Endothelial cell of umbilical vein (primary cell): Measurements from ENCODE around the gene AGPAT1. TPM values are rescaled to one million over a fixed set of nuclear protein-coding genes. Genes with fewer than 3 reads are reported as not detected.

ENCODE experiments used
- BruUV-seq: library from RNA; stranded (reverse); fragments of 400-500 nt; replicated peaks from 2 replicates; lab custom pipeline; 2021; lab: Mats Ljungman, UMichigan
- CTCF ChIA-PET: fragments of 300-600, 350-600 bp; sonication (Branson Sonifier 250); formaldehyde crosslinking; loops from one replicate; lab custom pipeline; 2021; ENCODE audit warnings: antibody characterized with exemption, inconsistent platforms; lab: Charles Lee
- POLR2A ChIA-PET: fragments of 300-600, 350-600 bp; sonication (Branson Sonifier 250); formaldehyde crosslinking; loops from one replicate; lab custom pipeline; 2021; ENCODE audit warnings: antibody characterized with exemption, inconsistent platforms; lab: Charles Lee
- DNase-seq: peaks from one replicate; pipeline ENCODE4 v3.0.0-alpha.2; 2011; ENCODE audit warnings: low read depth, low spot score
- FAIRE-seq: peaks from 2 replicates; lab custom pipeline; 2011; peaks lifted over from hg19 to GRCh38; lab: Jason Lieb, UNC
- H2AFZ ChIP-seq: 2 replicates; pipeline ENCODE4 v1.6.0; 2012; ENCODE audit warnings: low read depth, low read length, control low read depth, inconsistent platforms
- H3K27ac ChIP-seq: 2 replicates; pipeline ENCODE4 v1.5.1; 2011; ENCODE audit warnings: low read depth, mild to moderate bottlenecking, control low read depth, low read length, moderate library complexity; ENCODE audit not compliant: insufficient read depth
- H3K27me3 ChIP-seq, 2 experiments: 2 replicates each; pipeline versions ENCODE4 v1.6.0 to v1.6.1; 2011; ENCODE audit warnings: low read length in 2 of 2, mixed read lengths in 1 of 2; ENCODE audit not compliant: control insufficient read depth in 2 of 2, insufficient read depth in 2 of 2
- H3K36me3 ChIP-seq, 2 experiments: 2 replicates in 1 of 2; 3 replicates in 1 of 2; pipeline ENCODE4 v1.5.1; 2011; ENCODE audit warnings: low read length in 2 of 2, mild to moderate bottlenecking in 1 of 2, moderate library complexity in 1 of 2; ENCODE audit not compliant: control insufficient read depth in 2 of 2, insufficient read depth in 2 of 2; ENCODE audit errors: extremely low read depth in 1 of 2
- H3K4me1 ChIP-seq: 3 replicates; pipeline ENCODE4 v1.5.1; 2011; ENCODE audit warnings: mild to moderate bottlenecking, low read length; ENCODE audit not compliant: control insufficient read depth, insufficient read depth; ENCODE audit errors: extremely low read depth
- H3K4me2 ChIP-seq: 2 replicates; pipeline ENCODE4 v1.6.1; 2011; ENCODE audit warnings: low read length, control low read depth, mixed read lengths; ENCODE audit not compliant: insufficient read depth
- H3K4me3 ChIP-seq, 3 experiments: fragments of 200-600 bp in 1 of 3; sonication (generic), shearing (Covaris generic) in 1 of 3; replicated peaks in 1 of 3; 2 replicates each; pipeline ENCODE4 v1.5.1; 2011 to 2016; ENCODE audit warnings: control low read depth in 3 of 3, low read length in 3 of 3, mild to moderate bottlenecking in 2 of 3, inconsistent platforms in 1 of 3, low read depth in 1 of 3, moderate library complexity in 1 of 3; ENCODE audit not compliant: insufficient read depth in 1 of 3
- H3K79me2 ChIP-seq: 2 replicates; pipeline ENCODE4 v1.6.0; 2012; ENCODE audit warnings: low read length, inconsistent platforms; ENCODE audit not compliant: control insufficient read depth, insufficient read depth
- H3K9ac ChIP-seq: replicated peaks from 2 replicates; pipeline ENCODE3; 2011; ENCODE audit warnings: low read length, control low read depth; ENCODE audit not compliant: insufficient read depth; ENCODE audit errors: extremely low read depth
- H3K9me1 ChIP-seq: replicated peaks from 3 replicates; pipeline ENCODE4 v1.6.0; 2011; ENCODE audit warnings: mild to moderate bottlenecking, low read length; ENCODE audit not compliant: control insufficient read depth, insufficient read depth; ENCODE audit errors: extremely low read depth
- H3K9me3 ChIP-seq: replicated peaks from 2 replicates; pipeline ENCODE4 v1.5.1; 2012; ENCODE audit warnings: low read length, inconsistent platforms; ENCODE audit not compliant: control insufficient read depth, insufficient read depth
- H4K20me1 ChIP-seq: replicated peaks from 2 replicates; pipeline ENCODE3; 2011; ENCODE audit warnings: mild to moderate bottlenecking, low read length; ENCODE audit not compliant: control insufficient read depth, insufficient read depth; ENCODE audit errors: extremely low read depth
- CTCF ChIP-seq, 2 donors: IDR thresholded peaks; 1 replicate in 1 of 2; 2 replicates in 1 of 2; pipeline ENCODE4 v1.5.1; 2011; ENCODE audit warnings: low read length in 2 of 2, mild to moderate bottlenecking in 2 of 2, moderate library complexity in 2 of 2, control low read depth in 1 of 2, inconsistent platforms in 1 of 2, low read depth in 1 of 2; ENCODE audit not compliant: insufficient read depth in 1 of 2; ENCODE audit errors: extremely low read depth in 1 of 2
- EZH2 ChIP-seq: IDR thresholded peaks from 2 replicates; pipeline ENCODE4 v1.6.1; 2012; ENCODE audit warnings: borderline replicate concordance, low read depth, mild to moderate bottlenecking, moderate library complexity, low read length, inconsistent platforms; ENCODE audit not compliant: severe bottlenecking
- FOS ChIP-seq: IDR thresholded peaks from 2 replicates; pipeline ENCODE4 v1.6.1; 2011; ENCODE audit warnings: mild to moderate bottlenecking, low read length, moderate library complexity, borderline replicate concordance; ENCODE audit not compliant: insufficient read depth
- GATA2 ChIP-seq: IDR thresholded peaks from 2 replicates; pipeline ENCODE4 v1.7.0; 2011; ENCODE audit warnings: low read depth, mild to moderate bottlenecking, moderate library complexity, mixed read lengths, low read length; ENCODE audit not compliant: insufficient read length, insufficient read depth
- JUN ChIP-seq: IDR thresholded peaks from 2 replicates; pipeline ENCODE4 v1.6.1; 2011; ENCODE audit warnings: borderline replicate concordance, low read depth; ENCODE audit not compliant: insufficient read length, insufficient read depth
- MAX ChIP-seq: IDR thresholded peaks from 2 replicates; pipeline ENCODE4 v1.6.1; 2011; ENCODE audit not compliant: insufficient read depth, insufficient read length
- MYC ChIP-seq: IDR thresholded peaks from one replicate; pipeline ENCODE4 v1.6.1; 2011; ENCODE audit warnings: mild to moderate bottlenecking, low read depth, low read length
- POLR2A ChIP-seq: IDR thresholded peaks from 2 replicates; pipeline ENCODE4 v1.6.1; 2012; ENCODE audit warnings: low read depth, mild to moderate bottlenecking, control low read depth, low read length
- POLR2AphosphoS5 ChIP-seq: IDR thresholded peaks from 2 replicates; pipeline ENCODE4 v1.6.1; 2012; ENCODE audit warnings: low read depth, mild to moderate bottlenecking, control low read depth, low read length, moderate library complexity; ENCODE audit not compliant: insufficient read depth
- dilution Hi-C: fragments of 300-500 bp; cut with MboI; formaldehyde crosslinking; loops from one replicate; pipeline ENCODE4 v1.15.0; 2019; ENCODE audit warnings: low sequenced_read_pairs; ENCODE audit not compliant: extremely low pct_ligation_motif_present
- intact Hi-C: fragments of 100-400 bp; cut with micrococcal nuclease; formaldehyde crosslinking; loops from one replicate; pipeline ENCODE4 v1.10.0; 2022
- microRNA-seq: library from miRNA; unstranded; fragments of <30 nt; microRNA quantifications from one replicate; pipeline ENCODE4 v1.2.0, GENCODE V29; 2021; ENCODE audit warnings: borderline number of aligned reads, borderline replicate concordance
- polyA plus RNA-seq, 4 experiments: library from polyadenylated mRNA; depleted of rRNA in 3 of 4; stranded (reverse) in 3 of 4; unstranded in 1 of 4; fragments of >200 nt; gene quantifications; 2 replicates each; pipeline versions ENCODE4 v1.2.1 to v1.2.3, GENCODE V29; 2011 to 2012; ENCODE audit warnings: missing spikeins in 1 of 4
- small RNA-seq: library from RNA; depleted of rRNA; stranded (forward); fragments of <200 nt; gene quantifications from one replicate; pipeline ENCODE3, GENCODE V24; 2012; ENCODE audit warnings: low replicate concordance, low read depth; ENCODE audit not compliant: insufficient read depth, insufficient read length
- total RNA-seq: library from RNA; stranded (reverse); gene quantifications from 2 replicates; pipeline ENCODE4 v1.2.3, GENCODE V29; 2021

AGPAT1 gene
- total and polyA plus RNA-seq, 2 donors (not counting 3 experiments of a cell fraction or from before 2014, with no cell fraction given), result 38.4 to 132 TPM

- dilution Hi-C loops, result no loop called here
- BruUV-seq, result no TSS peak
- FAIRE-seq (peak; percentile 93), DNase-seq (peak; percentile 87)
- Histone ChIP-seq H4K20me1 (no peaks in the 10 kb centered on the region), H3K4me2 (no peak overlapping the region), H3K27ac (no peak overlapping the region), H3K79me2 (no peaks in the 10 kb centered on the region), H3K4me1 (no peaks in the 10 kb centered on the region), H3K4me3 (no peak overlapping the region), H3K9me1 (no peaks in the 10 kb centered on the region), H3K9ac (no peak overlapping the region), H2AFZ (no peak overlapping the region), H3K36me3 (peaks cover 17 to 54% of the 10 kb centered on the region in 2 experiments), H3K27me3 (no peaks in the 10 kb centered on the region), H3K9me3 (no peaks in the 10 kb centered on the region)
- no peak for TF ChIP-seq EZH2
- no peak for TF ChIP-seq MAX
- no peak for TF ChIP-seq FOS
- TF ChIP-seq POLR2A, result no peak
- no peak for TF ChIP-seq MYC
- no peak for TF ChIP-seq GATA2
- TF ChIP-seq POLR2AphosphoS5, result peak; percentile 19
- TF ChIP-seq JUN, result no peak
- TF ChIP-seq CTCF (IDR thresholded peaks at IDR 0.05; ENCODE audit: extremely low read depth in 1 of 2, insufficient read depth in 1 of 2, low read depth in 1 of 2, low read length in 2 of 2), result peak; percentile 92 to 96
- ChIA-PET CTCF (interaction anchor here (0.6 to 2.8 kb wide), 22 partner anchors 9 to 668 kb away, joined by 3 to 24 read pairs (median 4); partner anchors contain the start of genes ATF6B, EGFL8, FKBPL and GPSM3), POLR2A (no interaction called here)
- intact Hi-C loops, result loop anchor here (1.0 to 10.0 kb wide), 4 partner anchors 35 to 296 kb away; partner anchors contain the start of gene PPT2
Measured at GRCh38 chr6:32118782-32119628, 56.9 kb downstream of the AGPAT1 start.

Small RNA genes lying within 50 kb of the gene (microRNA-seq; reads per million reads assigned to microRNA genes)
- gene MIR6721, result 1.5 reads per million
- not detected for gene MIR6833

Small RNA genes lying within 50 kb of the gene (small RNA-seq; reads per million reads assigned to genes)
- gene AL662884.1 (not detected), gene MIR6833 (not detected)

Other genes starting within 250 kb of the AGPAT1 start
- gene C2, start 248.4 kb downstream of the AGPAT1 start, total RNA-seq, result 0.60 TPM in 1 of 2 replicates, not detected in the other
- not detected in 2 replicates for gene C2, start 248.4 kb downstream of the AGPAT1 start, polyA plus RNA-seq
- gene CFB, start 230.0 kb downstream of the AGPAT1 start, total RNA-seq, result 0.51 and 1.5 TPM in 2 replicates
- gene CFB, start 230.0 kb downstream of the AGPAT1 start, polyA plus RNA-seq, result 0.87 and 1.0 TPM in 2 replicates
- gene NELFE, start 217.1 kb downstream of the AGPAT1 start, total RNA-seq, result 68.5 and 71.3 TPM in 2 replicates
- 50.5 and 55.8 TPM in 2 replicates for gene NELFE, start 217.1 kb downstream of the AGPAT1 start, polyA plus RNA-seq
- gene SKIC2, start 216.9 kb downstream of the AGPAT1 start, total RNA-seq, result 67.8 and 76.7 TPM in 2 replicates
- 52.8 and 55.8 TPM in 2 replicates for gene SKIC2, start 216.9 kb downstream of the AGPAT1 start, polyA plus RNA-seq
- 18.0 and 20.7 TPM in 2 replicates for gene DXO, start 203.9 kb downstream of the AGPAT1 start, total RNA-seq
- gene DXO, start 203.9 kb downstream of the AGPAT1 start, polyA plus RNA-seq, result 34.9 and 37.7 TPM in 2 replicates
- gene C4A, start 194.0 kb downstream of the AGPAT1 start, total RNA-seq, result 4.1 and 5.2 TPM in 2 replicates
- 4.4 and 5.7 TPM in 2 replicates for gene C4A, start 194.0 kb downstream of the AGPAT1 start, polyA plus RNA-seq
- gene C4B, start 161.3 kb downstream of the AGPAT1 start, total RNA-seq, result 6.3 and 6.5 TPM in 2 replicates
- 2.9 and 4.4 TPM in 2 replicates for gene C4B, start 161.3 kb downstream of the AGPAT1 start, polyA plus RNA-seq
- gene CYP21A2, start 137.7 kb downstream of the AGPAT1 start, total RNA-seq, result 0.22 and 0.32 TPM in 2 replicates
- 0.06 and 0.46 TPM in 2 replicates for gene CYP21A2, start 137.7 kb downstream of the AGPAT1 start, polyA plus RNA-seq
- gene TNXB, start 66.7 kb downstream of the AGPAT1 start, total RNA-seq, result 2.7 and 3.2 TPM in 2 replicates
- gene TNXB, start 66.7 kb downstream of the AGPAT1 start, polyA plus RNA-seq, result 0.24 and 0.47 TPM in 2 replicates
- gene ATF6B, start 47.8 kb downstream of the AGPAT1 start, total RNA-seq, result 102 and 106 TPM in 2 replicates
- 113 and 115 TPM in 2 replicates for gene ATF6B, start 47.8 kb downstream of the AGPAT1 start, polyA plus RNA-seq
- 5.2 and 6.0 TPM in 2 replicates for gene FKBPL, start 45.8 kb downstream of the AGPAT1 start, total RNA-seq
- 3.4 and 3.5 TPM in 2 replicates for gene FKBPL, start 45.8 kb downstream of the AGPAT1 start, polyA plus RNA-seq
- gene PRRT1, start 24.1 kb downstream of the AGPAT1 start, total RNA-seq, result 0.76 and 1.3 TPM in 2 replicates
- gene PRRT1, start 24.1 kb downstream of the AGPAT1 start, polyA plus RNA-seq, result 0.38 and 0.55 TPM in 2 replicates
- gene PPT2, start 21.9 kb downstream of the AGPAT1 start, total RNA-seq, result 27.2 and 27.6 TPM in 2 replicates
- gene PPT2, start 21.9 kb downstream of the AGPAT1 start, polyA plus RNA-seq, result 44.6 and 47.3 TPM in 2 replicates
- gene EGFL8, start 11.5 kb downstream of the AGPAT1 start, total RNA-seq, result 12.6 and 13.6 TPM in 2 replicates
- gene EGFL8, start 11.5 kb downstream of the AGPAT1 start, polyA plus RNA-seq, result 9.0 and 9.8 TPM in 2 replicates
- 48.0 and 49.2 TPM in 2 replicates for gene RNF5, start 2.3 kb upstream of the AGPAT1 start, total RNA-seq
- gene RNF5, start 2.3 kb upstream of the AGPAT1 start, polyA plus RNA-seq, result 96.0 and 100 TPM in 2 replicates
- gene AGER, start 8.2 kb upstream of the AGPAT1 start, total RNA-seq, result 12.0 and 18.5 TPM in 2 replicates
- gene AGER, start 8.2 kb upstream of the AGPAT1 start, polyA plus RNA-seq, result 4.6 and 5.1 TPM in 2 replicates
- 95.9 and 100 TPM in 2 replicates for gene PBX2, start 14.1 kb upstream of the AGPAT1 start, total RNA-seq
- gene PBX2, start 14.1 kb upstream of the AGPAT1 start, polyA plus RNA-seq, result 75.5 and 82.3 TPM in 2 replicates
- 21.6 and 22.8 TPM in 2 replicates for gene GPSM3, start 16.6 kb upstream of the AGPAT1 start, total RNA-seq
- 19.5 and 24.9 TPM in 2 replicates for gene GPSM3, start 16.6 kb upstream of the AGPAT1 start, polyA plus RNA-seq
- gene NOTCH4, start 48.0 kb upstream of the AGPAT1 start, total RNA-seq, result 114 and 120 TPM in 2 replicates
- 41.7 and 41.8 TPM in 2 replicates for gene NOTCH4, start 48.0 kb upstream of the AGPAT1 start, polyA plus RNA-seq
- gene TSBP1, start 195.8 kb upstream of the AGPAT1 start, total RNA-seq, result not detected in 2 replicates
- not detected in 2 replicates for gene TSBP1, start 195.8 kb upstream of the AGPAT1 start, polyA plus RNA-seq
- gene BTNL2, start 231.1 kb upstream of the AGPAT1 start, total RNA-seq, result not detected in 2 replicates
- gene BTNL2, start 231.1 kb upstream of the AGPAT1 start, polyA plus RNA-seq, result not detected in 2 replicates